ENCODE measurements around the gene SLC22A7. TPM values are rescaled to one million over a fixed set of nuclear protein-coding genes. Genes with fewer than 3 reads are reported as not detected.

Gene SLC22A7
- total RNA-seq, 4 donors from 2014 or later: not detected

DNA sequence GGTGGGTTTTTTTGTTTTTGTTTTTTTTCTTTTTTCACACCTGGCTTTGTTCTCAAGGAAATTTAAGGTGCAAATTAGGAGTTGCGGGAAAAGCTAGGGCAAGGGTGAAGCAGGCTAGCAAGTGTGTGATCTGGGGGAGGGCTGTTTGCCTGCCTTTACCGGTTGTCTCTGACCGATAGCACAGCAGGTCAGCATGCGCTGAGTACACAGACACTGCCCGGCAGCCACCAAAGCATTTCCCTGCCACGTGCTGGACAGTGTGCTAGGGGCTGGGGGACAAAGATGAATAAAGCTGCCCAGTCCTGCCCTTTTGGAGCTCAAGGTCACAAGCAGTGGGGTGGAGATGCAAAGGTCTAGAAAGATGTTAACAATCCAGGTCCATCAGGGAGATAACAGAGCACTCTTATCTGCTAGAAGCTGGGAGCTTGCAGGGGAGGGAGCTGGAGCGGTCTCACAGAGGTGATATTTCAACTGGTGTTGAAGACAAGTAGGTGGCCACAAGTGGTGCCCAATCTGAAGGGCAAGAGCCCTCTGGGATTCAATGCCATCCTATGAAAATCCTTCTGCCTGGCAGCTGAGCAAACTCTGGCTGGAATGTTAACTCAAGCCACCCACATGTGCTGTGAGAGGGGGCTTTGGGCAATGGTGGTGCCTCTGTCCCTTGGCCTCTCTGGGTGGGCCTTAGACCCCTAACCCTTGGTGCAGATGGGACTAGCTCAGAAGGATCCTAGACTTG, 30.3 kb upstream of the SLC22A7 start:
- peaks cover 29 to 45% (median 40%) of the 10 kb centered on the region in 4 donors for H3K4me1 ChIP-seq
- 54 to 70% methylated on average over 4 to 7 of the region's 7 CpGs for WGBS, 2 donors (ENCODE audit: low coverage in 1 of 2)
- no peaks in the 10 kb centered on the region for H3K36me3 ChIP-seq
- intact Hi-C loops (cut with DNase I; ENCODE audit: low total_unique reads): no loop called here
- no peak overlapping the region for H3K4me3 ChIP-seq
- peak; percentile 51 for DNase-seq
- H3K9me3 ChIP-seq: no peaks in the 10 kb centered on the region
- in situ Hi-C loops (cut with MboI; ENCODE audit: low pct_ligation_motif_present in 1 of 4, low pct_unique_long_range_greater_than_20kb in 1 of 4, low sequenced_read_pairs in 3 of 4): loop anchor here in 1 of 4 donors (10.0 kb wide), 1 partner anchor 67 kb away; no protein-coding TSS in a partner anchor
- H3K27me3 ChIP-seq: no peaks in the 10 kb centered on the region
- TF ChIP-seq, protein P1, sequence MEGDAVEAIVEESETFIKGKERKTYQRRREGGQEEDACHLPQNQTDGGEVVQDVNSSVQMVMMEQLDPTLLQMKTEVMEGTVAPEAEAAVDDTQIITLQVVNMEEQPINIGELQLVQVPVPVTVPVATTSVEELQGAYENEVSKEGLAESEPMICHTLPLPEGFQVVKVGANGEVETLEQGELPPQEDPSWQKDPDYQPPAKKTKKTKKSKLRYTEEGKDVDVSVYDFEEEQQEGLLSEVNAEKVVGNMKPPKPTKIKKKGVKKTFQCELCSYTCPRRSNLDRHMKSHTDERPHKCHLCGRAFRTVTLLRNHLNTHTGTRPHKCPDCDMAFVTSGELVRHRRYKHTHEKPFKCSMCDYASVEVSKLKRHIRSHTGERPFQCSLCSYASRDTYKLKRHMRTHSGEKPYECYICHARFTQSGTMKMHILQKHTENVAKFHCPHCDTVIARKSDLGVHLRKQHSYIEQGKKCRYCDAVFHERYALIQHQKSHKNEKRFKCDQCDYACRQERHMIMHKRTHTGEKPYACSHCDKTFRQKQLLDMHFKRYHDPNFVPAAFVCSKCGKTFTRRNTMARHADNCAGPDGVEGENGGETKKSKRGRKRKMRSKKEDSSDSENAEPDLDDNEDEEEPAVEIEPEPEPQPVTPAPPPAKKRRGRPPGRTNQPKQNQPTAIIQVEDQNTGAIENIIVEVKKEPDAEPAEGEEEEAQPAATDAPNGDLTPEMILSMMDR (IDR thresholded peaks at IDR 0.05): no peak
- TF ChIP-seq POLR2A (IDR thresholded peaks at IDR 0.05) (no peak), POLR2AphosphoS5 (IDR thresholded peaks at IDR 0.05) (no peak), EP300 (IDR thresholded peaks at IDR 0.05; ENCODE audit: low read depth) (no peak)
- H3K27ac ChIP-seq: peak overlapping the region; percentile 3 to 88 (median 54)

- Histone ChIP-seq H3K27ac (peak overlapping the region; percentile 3 to 88 (median 54)), H3K4me1 (peaks cover 29 to 45% (median 40%) of the 10 kb centered on the region in 4 donors), H3K4me3 (no peak overlapping the region), H3K27me3 (no peaks in the 10 kb centered on the region), H3K9me3 (no peaks in the 10 kb centered on the region), H3K36me3 (no peaks in the 10 kb centered on the region)
- 65% methylated on average over 3 of the region's 3 CpGs; no CpG with 5 or more reads in 1 of the 2 donors for WGBS, 2 donors (ENCODE audit: low coverage in 1 of 2)
- in situ Hi-C loops (cut with MboI; ENCODE audit: low pct_ligation_motif_present in 1 of 4, low pct_unique_long_range_greater_than_20kb in 1 of 4, low sequenced_read_pairs in 3 of 4) (loop anchor here in 1 of 4 donors (10.0 kb wide), 1 partner anchor 66 kb away; no protein-coding TSS in a partner anchor), intact Hi-C loops (cut with DNase I; ENCODE audit: low total_unique reads) (no loop called here)
- TF ChIP-seq, protein P1 (IDR thresholded peaks at IDR 0.05): no peak
- no peak for TF ChIP-seq EP300 (IDR thresholded peaks at IDR 0.05; ENCODE audit: low read depth)
- no peak for TF ChIP-seq POLR2A (IDR thresholded peaks at IDR 0.05)
- TF ChIP-seq POLR2AphosphoS5 (IDR thresholded peaks at IDR 0.05): no peak
- no peak for DNase-seq
Measured at GRCh38 chr6:43268355-43268700, 29.7 kb upstream of the SLC22A7 start.

DNA sequence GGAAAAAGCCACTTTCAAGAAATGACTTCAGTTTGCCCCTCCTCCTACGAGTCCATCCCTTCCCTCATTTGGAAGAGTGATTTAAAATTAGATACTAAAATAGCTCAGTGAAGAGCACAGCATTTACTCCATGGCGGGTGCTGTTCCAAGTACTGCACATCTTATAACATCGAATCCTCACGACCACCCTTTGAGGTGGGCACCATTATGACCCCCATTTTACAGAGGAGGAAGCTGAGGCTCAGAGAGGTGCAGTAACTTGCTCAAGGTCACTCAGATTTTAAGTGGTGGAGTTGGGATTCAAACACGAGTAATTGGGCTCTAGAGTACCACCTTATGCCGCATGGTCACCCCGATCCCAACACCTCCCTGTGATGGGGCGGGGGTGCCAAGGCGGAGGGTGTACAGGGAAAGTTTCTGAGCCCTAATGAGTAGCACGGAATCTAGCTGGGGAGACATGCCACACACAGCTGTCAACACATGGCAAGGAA, 29.2 kb upstream of the SLC22A7 start:
- no peaks in the 10 kb centered on the region for H3K36me3 ChIP-seq
- peak overlapping the region; percentile 79 to 88 (median 83) for H3K27ac ChIP-seq
- 70% methylated on average over 10 of the region's 10 CpGs; no CpG with 5 or more reads in 1 of the 2 donors for WGBS, 2 donors (ENCODE audit: low coverage in 1 of 2)
- H3K9me3 ChIP-seq: no peaks in the 10 kb centered on the region
- DNase-seq: no peak
- TF ChIP-seq EP300 (IDR thresholded peaks at IDR 0.05; ENCODE audit: low read depth) (no peak), POLR2AphosphoS5 (IDR thresholded peaks at IDR 0.05) (no peak), POLR2A (IDR thresholded peaks at IDR 0.05) (no peak)
- TF ChIP-seq, protein P1 (IDR thresholded peaks at IDR 0.05): no peak
- in situ Hi-C loops (cut with MboI; ENCODE audit: low pct_ligation_motif_present in 1 of 4, low pct_unique_long_range_greater_than_20kb in 1 of 4, low sequenced_read_pairs in 3 of 4): loop anchor here in 1 of 4 donors (10.0 kb wide), 1 partner anchor 66 kb away; no protein-coding TSS in a partner anchor
- no peaks in the 10 kb centered on the region for H3K27me3 ChIP-seq
- peaks cover 29 to 45% (median 40%) of the 10 kb centered on the region in 4 donors for H3K4me1 ChIP-seq
- peak overlapping the region in 1 of 4 donors; percentile 51 for H3K4me3 ChIP-seq
- intact Hi-C loops (cut with DNase I; ENCODE audit: low total_unique reads): no loop called here

DNA sequence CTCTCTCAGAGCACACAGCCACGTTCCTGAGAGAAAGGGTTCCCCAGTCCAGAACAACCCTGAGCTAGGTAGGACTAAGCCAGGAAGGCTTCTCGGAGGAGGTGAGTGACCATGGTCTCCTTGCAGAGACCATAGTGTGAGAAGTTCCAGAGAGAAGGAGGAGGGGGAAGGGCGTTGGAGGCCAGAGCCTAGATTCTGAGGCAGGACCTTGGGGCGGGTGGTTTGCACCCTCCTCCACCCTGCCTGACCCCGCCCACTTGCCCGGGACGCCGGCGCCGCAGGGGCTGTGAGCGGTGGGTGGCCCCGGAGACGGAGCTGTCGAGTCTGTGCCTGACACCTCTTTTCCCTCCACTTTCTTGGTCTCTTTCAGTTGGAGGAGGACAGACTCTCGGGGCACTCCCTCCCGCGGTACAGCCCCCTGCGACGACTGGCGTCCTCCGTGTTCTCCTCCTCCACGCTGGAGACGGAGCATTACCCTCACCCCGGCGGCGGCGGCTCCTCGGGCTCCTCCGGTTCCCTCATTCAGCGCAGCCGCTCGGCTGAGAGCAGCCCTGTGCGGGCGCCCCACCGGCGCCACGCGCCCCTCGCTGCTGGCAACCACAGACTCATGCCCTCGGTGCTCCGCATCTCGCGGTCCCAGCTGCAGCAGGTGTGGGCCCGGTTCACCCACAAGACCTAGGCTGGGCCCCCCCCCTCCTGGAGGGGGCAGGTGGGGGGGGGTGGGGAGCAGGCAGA, 28.6 kb upstream of the SLC22A7 start:
- TF ChIP-seq POLR2AphosphoS5 (IDR thresholded peaks at IDR 0.05): peak in 2 of 3 donors; percentile 36 to 48
- TF ChIP-seq, protein P1 (IDR thresholded peaks at IDR 0.05): no peak
- peak; percentile 43 for TF ChIP-seq POLR2A (IDR thresholded peaks at IDR 0.05)
- peaks cover 29 to 51% (median 43%) of the 10 kb centered on the region in 4 donors for H3K4me1 ChIP-seq
- WGBS, 2 donors (ENCODE audit: low coverage in 1 of 2): 5% methylated on average over 38 of the region's 44 CpGs; no CpG with 5 or more reads in 1 of the 2 donors
- H3K27me3 ChIP-seq: no peaks in the 10 kb centered on the region
- in situ Hi-C loops (cut with MboI; ENCODE audit: low pct_ligation_motif_present in 1 of 4, low pct_unique_long_range_greater_than_20kb in 1 of 4, low sequenced_read_pairs in 3 of 4) (loop anchor here in 1 of 4 donors (10.0 kb wide), 1 partner anchor 65 kb away; no protein-coding TSS in a partner anchor), intact Hi-C loops (cut with DNase I; ENCODE audit: low total_unique reads) (no loop called here)
- H3K9me3 ChIP-seq: no peaks in the 10 kb centered on the region
- peak overlapping the region; percentile 79 to 88 (median 83) for H3K27ac ChIP-seq
- H3K4me3 ChIP-seq: peak overlapping the region in 3 of 4 donors; percentile 19 to 51 (median 28)
- no peaks in the 10 kb centered on the region for H3K36me3 ChIP-seq
- DNase-seq: peak; percentile 79
